Measurements from ENCODE around the gene NHLRC4. TPM values are rescaled to one million over a fixed set of nuclear protein-coding genes. Genes with fewer than 3 reads are reported as not detected.

Gene NHLRC4
- total and polyA plus RNA-seq, 2 of the 4 experiments (the other 2 are of a cell fraction), result 0.72 to 0.84 TPM

DNA sequence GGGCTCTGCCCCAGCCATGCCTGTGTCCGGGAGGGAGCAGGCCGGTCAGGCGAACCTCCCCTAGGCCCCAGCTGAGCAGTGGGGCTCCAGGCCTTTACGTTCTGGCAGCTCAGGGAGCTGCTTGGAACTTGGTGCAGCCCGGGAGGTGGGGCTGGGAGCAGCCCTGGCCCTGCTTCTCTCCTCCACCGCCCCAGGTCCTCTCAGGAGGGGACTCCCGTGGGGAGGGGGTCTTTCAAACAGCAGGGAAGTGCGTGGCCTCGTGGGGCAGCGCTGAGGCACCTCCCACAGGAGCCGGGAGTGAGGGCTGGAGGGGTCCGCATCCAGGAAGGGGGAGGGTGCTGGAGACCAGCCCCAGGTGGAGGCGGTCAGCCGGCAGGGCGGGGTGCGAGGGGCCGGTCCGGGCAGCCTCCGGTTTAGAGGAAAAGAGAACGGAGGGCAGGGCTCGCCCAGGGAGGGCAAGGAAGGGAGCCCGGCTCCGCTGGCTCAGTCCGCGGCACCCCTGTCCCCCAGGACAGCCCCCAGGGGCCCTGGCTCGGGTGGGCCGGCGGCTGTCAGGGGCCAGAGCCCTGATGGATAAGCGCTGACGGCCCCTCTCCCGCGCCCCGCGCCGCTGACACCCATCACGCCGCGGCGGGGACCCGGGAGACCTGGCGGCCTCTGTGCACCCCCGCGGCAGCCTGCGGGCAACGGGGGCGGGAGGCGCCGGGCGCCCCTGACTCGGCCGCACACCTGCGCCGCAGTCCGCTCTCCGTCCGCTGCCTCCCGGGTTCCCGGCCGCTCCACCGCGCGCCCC is 7.2 kb upstream of the NHLRC4 start:
- Histone ChIP-seq H3K18ac (ENCODE audit: low read depth, low read length) (no peak overlapping the region), H3K56ac (ENCODE audit: extremely low read depth, insufficient read depth, low read length) (no peak overlapping the region), H3K9ac (ENCODE audit: low read depth, low read length) (no peak overlapping the region), H3K4ac (ENCODE audit: low read depth, low read length) (no peak overlapping the region), H3K27ac (ENCODE audit: insufficient read depth, low read length) (no peak overlapping the region), H3K9me1 (ENCODE audit: insufficient read depth, low read length) (no peaks in the 10 kb centered on the region; the same call in 1 of the 2 replicates), H3K4me3 (ENCODE audit: insufficient read depth, low read depth, low read length) (no peak overlapping the region), H2AK5ac (ENCODE audit: low read depth, low read length) (no peak overlapping the region), H3K79me1 (ENCODE audit: low read depth in 1 of 2, low read length in 2 of 2) (no peaks in the 10 kb centered on the region), H3K14ac (replicated peaks; ENCODE audit: low read depth, low read length) (no peak overlapping the region), H4K91ac (ENCODE audit: insufficient read depth, low read depth, low read length) (no peak overlapping the region), H2BK20ac (ENCODE audit: low read depth, low read length) (no peak overlapping the region), H2BK120ac (ENCODE audit: low read depth, low read length) (no peak overlapping the region), H2AK9ac (replicated peaks; ENCODE audit: low read depth, low read length, poor library complexity) (no peak overlapping the region), H3K27me3 (ENCODE audit: control insufficient read depth, insufficient read depth, low read length) (peaks cover 48% of the 10 kb centered on the region), H4K20me1 (ENCODE audit: insufficient read depth, low read length) (peaks cover 9% of the 10 kb centered on the region; the same call in 1 of the 2 replicates), H2BK15ac (ENCODE audit: low read depth, low read length) (no peak overlapping the region), H3K36me3 (ENCODE audit: control insufficient read depth, insufficient read depth, low read length) (no peaks in the 10 kb centered on the region), H2AFZ (replicated peaks; ENCODE audit: low read length, poor library complexity) (no peak overlapping the region), H2BK5ac (ENCODE audit: low read depth, low read length, poor library complexity, severe bottlenecking) (no peak overlapping the region), H3K4me2 (ENCODE audit: low read depth, low read length) (no peak overlapping the region), H4K5ac (ENCODE audit: low read depth, low read length) (no peak overlapping the region), H3K9me3 (ENCODE audit: control insufficient read depth, insufficient read depth, low read length) (no peaks in the 10 kb centered on the region), H4K8ac (ENCODE audit: low read depth in 2 of 2, low read length in 2 of 2) (no peak overlapping the region), H3K4me1 (ENCODE audit: control insufficient read depth, insufficient read depth, low read length) (0 out of 2 replicates have a peak, but pooled peaks cover 3% of the 10 kb centered on the region), H3K23ac (ENCODE audit: low read depth, low read length) (no peak overlapping the region)
- ChIA-PET POLR2A (ENCODE audit: unreplicated experiment) (no interaction called here), CTCF (no interaction called here)
- ATAC-seq (ENCODE audit: low read depth) (no peak), DNase-seq (no peak)
- intact Hi-C loops (cut with micrococcal nuclease) (no loop called here), dilution Hi-C loops (cut with HindIII; ENCODE audit: low sequenced_read_pairs, unreplicated experiment) (no loop called here), in situ Hi-C loops (cut with MboI; ENCODE audit: low sequenced_read_pairs) (no loop called here)
- 9% methylated on average over 9 of the region's 62 CpGs; no CpG with 5 or more reads in 1 of the 2 experiments for WGBS, 2 experiments (ENCODE audit: extremely low coverage in 2 of 2, insufficient read length in 1 of 2)
- no TSS peak for BruUV-seq (replicated peaks)
- no peak for TF ChIP-seq MAZ (IDR thresholded peaks at IDR 0.05; ENCODE audit: borderline replicate concordance, low read depth, low read length)
- no peak for TF ChIP-seq RFX5 (IDR thresholded peaks at IDR 0.05; ENCODE audit: low read depth, low read length)
- no peak for TF ChIP-seq FOS (IDR thresholded peaks at IDR 0.05; ENCODE audit: low read depth, low read length)
- TF ChIP-seq NFE2L2 (IDR thresholded peaks at IDR 0.05; ENCODE audit: low read depth, low read length), result no peak
- TF ChIP-seq MAFK (IDR thresholded peaks at IDR 0.05; ENCODE audit: low read depth, low read length), result no peak
- TF ChIP-seq MXI1 (IDR thresholded peaks at IDR 0.05; ENCODE audit: borderline replicate concordance, low read depth, low read length), result no peak
- no peak for TF ChIP-seq SMC3 (IDR thresholded peaks at IDR 0.05; ENCODE audit: low read depth, low read length)
- no peak for TF ChIP-seq RCOR1 (IDR thresholded peaks at IDR 0.05; ENCODE audit: insufficient replicate concordance, low read length)
- no peak for TF ChIP-seq RAD21 (IDR thresholded peaks at IDR 0.05; ENCODE audit: low read length)
- TF ChIP-seq ELK1 (IDR thresholded peaks at IDR 0.05; ENCODE audit: borderline replicate concordance, low read depth, low read length), result no peak
- TF ChIP-seq CEBPB (IDR thresholded peaks at IDR 0.05; ENCODE audit: low read depth, low read length), result no peak
- no peak for TF ChIP-seq USF2 (IDR thresholded peaks at IDR 0.05; ENCODE audit: low read depth, low read length)
- TF ChIP-seq, protein P1, sequence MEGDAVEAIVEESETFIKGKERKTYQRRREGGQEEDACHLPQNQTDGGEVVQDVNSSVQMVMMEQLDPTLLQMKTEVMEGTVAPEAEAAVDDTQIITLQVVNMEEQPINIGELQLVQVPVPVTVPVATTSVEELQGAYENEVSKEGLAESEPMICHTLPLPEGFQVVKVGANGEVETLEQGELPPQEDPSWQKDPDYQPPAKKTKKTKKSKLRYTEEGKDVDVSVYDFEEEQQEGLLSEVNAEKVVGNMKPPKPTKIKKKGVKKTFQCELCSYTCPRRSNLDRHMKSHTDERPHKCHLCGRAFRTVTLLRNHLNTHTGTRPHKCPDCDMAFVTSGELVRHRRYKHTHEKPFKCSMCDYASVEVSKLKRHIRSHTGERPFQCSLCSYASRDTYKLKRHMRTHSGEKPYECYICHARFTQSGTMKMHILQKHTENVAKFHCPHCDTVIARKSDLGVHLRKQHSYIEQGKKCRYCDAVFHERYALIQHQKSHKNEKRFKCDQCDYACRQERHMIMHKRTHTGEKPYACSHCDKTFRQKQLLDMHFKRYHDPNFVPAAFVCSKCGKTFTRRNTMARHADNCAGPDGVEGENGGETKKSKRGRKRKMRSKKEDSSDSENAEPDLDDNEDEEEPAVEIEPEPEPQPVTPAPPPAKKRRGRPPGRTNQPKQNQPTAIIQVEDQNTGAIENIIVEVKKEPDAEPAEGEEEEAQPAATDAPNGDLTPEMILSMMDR (conservative IDR thresholded peaks at IDR 0.05; ENCODE audit: low read depth, low read length), result no peak
- no peak for TF ChIP-seq CHD1 (IDR thresholded peaks at IDR 0.05; ENCODE audit: low read depth, low read length)
- TF ChIP-seq POLR2A (IDR thresholded peaks at IDR 0.05; ENCODE audit: low read depth, low read length), result no peak
